ENCODE measurements around the gene AMPD1. TPM values are rescaled to one million over a fixed set of nuclear protein-coding genes. Genes with fewer than 3 reads are reported as not detected.

Gene AMPD1
- total RNA-seq, 1 donor from 2014 or later = not detected

DNA sequence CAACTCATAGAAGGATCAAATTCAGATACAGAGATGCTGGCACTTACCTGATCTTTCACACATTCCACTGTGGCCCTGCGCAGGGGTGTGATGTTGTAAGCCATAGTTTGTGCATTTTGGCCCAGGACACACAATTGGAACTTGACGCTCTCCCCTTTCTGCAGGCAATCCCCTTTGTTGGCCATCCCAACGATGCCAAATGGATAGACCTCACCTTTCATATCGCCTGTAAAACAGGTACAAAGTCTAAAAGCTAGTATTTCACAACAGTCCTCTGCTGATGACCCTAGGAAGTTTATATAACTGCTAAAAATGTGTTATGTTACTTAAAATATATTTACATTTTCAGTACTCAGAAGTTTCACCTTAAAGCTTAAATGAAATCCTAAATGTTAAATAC, 25.1 kb upstream of the AMPD1 start:
- H3K9me3 Mint-ChIP-seq (ENCODE audit: unreplicated experiment) = no peaks in the 10 kb centered on the region

DNA sequence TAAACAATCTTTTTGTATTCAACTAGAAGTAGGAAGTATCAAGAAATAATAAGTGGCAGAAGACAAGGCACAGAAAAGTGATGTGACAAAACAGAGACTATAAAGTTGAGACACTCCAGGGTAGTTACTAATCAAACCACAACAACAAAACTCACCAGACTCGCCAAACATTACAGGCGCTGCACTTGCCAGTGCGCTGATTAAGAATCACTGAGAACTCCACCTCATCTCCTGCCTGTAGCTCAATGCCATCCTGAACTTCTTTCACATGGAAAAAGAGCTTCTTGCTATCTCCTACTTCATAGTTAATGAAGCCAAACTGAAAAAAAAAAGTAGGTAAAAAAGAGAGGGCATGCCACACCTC, 24.1 kb upstream of the AMPD1 start:
- TF ChIP-seq, protein P1, sequence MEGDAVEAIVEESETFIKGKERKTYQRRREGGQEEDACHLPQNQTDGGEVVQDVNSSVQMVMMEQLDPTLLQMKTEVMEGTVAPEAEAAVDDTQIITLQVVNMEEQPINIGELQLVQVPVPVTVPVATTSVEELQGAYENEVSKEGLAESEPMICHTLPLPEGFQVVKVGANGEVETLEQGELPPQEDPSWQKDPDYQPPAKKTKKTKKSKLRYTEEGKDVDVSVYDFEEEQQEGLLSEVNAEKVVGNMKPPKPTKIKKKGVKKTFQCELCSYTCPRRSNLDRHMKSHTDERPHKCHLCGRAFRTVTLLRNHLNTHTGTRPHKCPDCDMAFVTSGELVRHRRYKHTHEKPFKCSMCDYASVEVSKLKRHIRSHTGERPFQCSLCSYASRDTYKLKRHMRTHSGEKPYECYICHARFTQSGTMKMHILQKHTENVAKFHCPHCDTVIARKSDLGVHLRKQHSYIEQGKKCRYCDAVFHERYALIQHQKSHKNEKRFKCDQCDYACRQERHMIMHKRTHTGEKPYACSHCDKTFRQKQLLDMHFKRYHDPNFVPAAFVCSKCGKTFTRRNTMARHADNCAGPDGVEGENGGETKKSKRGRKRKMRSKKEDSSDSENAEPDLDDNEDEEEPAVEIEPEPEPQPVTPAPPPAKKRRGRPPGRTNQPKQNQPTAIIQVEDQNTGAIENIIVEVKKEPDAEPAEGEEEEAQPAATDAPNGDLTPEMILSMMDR (IDR thresholded peaks at IDR 0.05) = no peak
- peaks cover 43% of the 10 kb centered on the region for H3K36me3 Mint-ChIP-seq (ENCODE audit: unreplicated experiment)
- H3K4me3 Mint-ChIP-seq (ENCODE audit: unreplicated experiment) = no peak overlapping the region
- H3K27me3 Mint-ChIP-seq (ENCODE audit: unreplicated experiment) = no peaks in the 10 kb centered on the region
- H3K4me1 Mint-ChIP-seq (ENCODE audit: unreplicated experiment) = peaks cover 19% of the 10 kb centered on the region
- DNase-seq (ENCODE audit: extremely low spot score, unreplicated experiment) = no peak
- no peaks in the 10 kb centered on the region for H3K9me3 Mint-ChIP-seq (ENCODE audit: unreplicated experiment)
- H3K27ac Mint-ChIP-seq (ENCODE audit: unreplicated experiment) = no peak overlapping the region

More for the DNA sequence above, 25.1 kb upstream of the AMPD1 start:
- Mint-ChIP-seq H3K4me1 (ENCODE audit: unreplicated experiment) (peaks cover 13% of the 10 kb centered on the region), H3K36me3 (ENCODE audit: unreplicated experiment) (peaks cover 52% of the 10 kb centered on the region), H3K4me3 (ENCODE audit: unreplicated experiment) (no peak overlapping the region), H3K27me3 (ENCODE audit: unreplicated experiment) (no peaks in the 10 kb centered on the region), H3K27ac (ENCODE audit: unreplicated experiment) (no peak overlapping the region)
- DNase-seq (ENCODE audit: extremely low spot score, unreplicated experiment) = no peak
- TF ChIP-seq, protein P1 (IDR thresholded peaks at IDR 0.05) = no peak

DNA sequence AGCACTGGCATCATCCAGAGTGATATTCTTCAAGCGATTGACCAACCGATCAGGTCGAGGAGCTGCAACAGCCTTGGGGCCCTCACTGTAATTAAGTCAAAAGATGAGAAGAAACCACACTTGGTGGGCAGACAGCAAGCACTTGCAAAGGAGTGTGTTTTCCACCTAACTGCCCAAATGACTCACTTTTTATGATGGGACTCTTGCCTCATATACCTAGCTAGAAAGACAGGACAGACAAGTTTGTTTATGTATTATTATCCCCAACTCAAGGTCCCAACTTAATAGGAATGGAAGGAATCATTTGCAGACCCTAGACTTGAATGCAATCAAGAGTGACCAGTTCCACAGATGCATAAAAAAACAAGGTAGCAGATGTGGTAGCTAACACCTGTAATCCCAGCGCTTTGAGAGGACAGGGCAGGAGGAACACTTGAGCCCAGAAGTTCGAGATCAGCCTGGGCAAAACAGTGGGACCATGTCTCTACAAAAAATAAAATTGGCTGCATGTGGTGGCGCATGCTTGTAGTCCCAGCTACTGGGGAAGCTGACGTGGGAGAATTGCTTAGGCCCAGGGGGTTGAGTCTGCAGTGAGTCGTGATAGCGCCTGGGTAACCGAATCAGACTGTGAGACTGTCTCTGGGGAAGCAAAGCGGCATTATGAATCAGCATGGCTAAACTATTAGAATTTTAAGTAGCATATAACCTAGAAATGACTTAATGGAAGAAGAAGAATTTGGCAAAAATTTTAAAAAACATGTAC, 23.5 kb upstream of the AMPD1 start:
- H3K4me1 Mint-ChIP-seq (ENCODE audit: unreplicated experiment) = peaks cover 24% of the 10 kb centered on the region
- H3K27ac Mint-ChIP-seq (ENCODE audit: unreplicated experiment) = peak overlapping the region; percentile 14
- H3K27me3 Mint-ChIP-seq (ENCODE audit: unreplicated experiment) = no peaks in the 10 kb centered on the region
- no peak overlapping the region for H3K4me3 Mint-ChIP-seq (ENCODE audit: unreplicated experiment)
- DNase-seq (ENCODE audit: extremely low spot score, unreplicated experiment) = no peak
- TF ChIP-seq, protein P1 (IDR thresholded peaks at IDR 0.05) = no peak
- H3K9me3 Mint-ChIP-seq (ENCODE audit: unreplicated experiment) = no peaks in the 10 kb centered on the region
- H3K36me3 Mint-ChIP-seq (ENCODE audit: unreplicated experiment) = peaks cover 44% of the 10 kb centered on the region

DNA sequence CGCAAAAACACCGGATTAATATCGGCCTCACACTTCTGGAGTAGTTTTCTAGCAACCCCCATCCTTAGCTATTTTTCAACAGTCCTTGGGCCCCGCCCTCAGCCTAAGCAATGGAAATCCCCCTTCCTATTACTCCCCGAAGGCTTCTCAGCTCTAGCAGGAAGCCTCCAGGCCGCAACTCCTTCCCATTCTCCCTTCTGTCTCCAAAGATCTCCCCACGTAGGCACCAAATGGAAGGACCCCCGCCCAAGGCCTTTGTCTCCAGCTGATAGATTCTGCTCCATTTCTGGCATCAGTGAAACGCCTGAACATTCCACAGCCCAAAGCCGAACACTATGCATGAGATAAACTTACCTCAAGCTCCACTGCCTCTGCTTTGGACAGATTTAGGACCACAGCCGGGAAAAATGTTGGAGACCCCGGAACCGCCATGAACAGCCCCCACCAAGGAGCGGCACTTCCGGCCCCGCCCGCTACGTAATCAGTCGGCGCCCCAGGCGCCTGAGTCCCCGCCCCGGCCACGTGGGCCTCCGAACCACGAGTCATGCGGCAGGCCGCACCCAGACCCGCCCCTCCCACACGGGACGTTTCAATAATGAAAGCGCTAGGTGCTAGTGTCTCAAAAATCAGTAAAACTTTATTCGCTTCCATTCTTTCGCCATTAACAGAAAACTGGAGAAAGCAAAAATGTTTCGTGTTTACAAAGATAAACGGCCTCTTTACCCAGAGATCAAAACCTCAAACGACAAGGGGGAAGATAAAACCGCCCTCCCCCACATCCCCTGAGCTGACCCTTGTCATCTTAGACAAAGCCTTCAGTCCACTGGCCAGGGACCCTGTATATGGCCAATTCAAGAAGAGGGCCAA, 21.2 kb upstream of the AMPD1 start, which contains the start of gene NRAS:
TSS of gene NRAS (minus strand) at position 468 of the 867 bp plus-strand sequence. CDS start 611 bp downstream, outside the sequence.
- Mint-ChIP-seq H3K9me3 (ENCODE audit: unreplicated experiment) (no peaks in the 10 kb centered on the region), H3K36me3 (ENCODE audit: unreplicated experiment) (peaks cover 44% of the 10 kb centered on the region), H3K27ac (ENCODE audit: unreplicated experiment) (peak within 1 kb of the TSS; percentile 97), H3K4me3 (ENCODE audit: unreplicated experiment) (peak within 1 kb of the TSS; percentile 89), H3K4me1 (ENCODE audit: unreplicated experiment) (peaks cover 28% of the 10 kb centered on the region), H3K27me3 (ENCODE audit: unreplicated experiment) (no peaks in the 10 kb centered on the region)
- TF ChIP-seq, protein P1 (IDR thresholded peaks at IDR 0.05) = no peak
- DNase-seq (ENCODE audit: extremely low spot score, unreplicated experiment) = peak; percentile 97

DNA sequence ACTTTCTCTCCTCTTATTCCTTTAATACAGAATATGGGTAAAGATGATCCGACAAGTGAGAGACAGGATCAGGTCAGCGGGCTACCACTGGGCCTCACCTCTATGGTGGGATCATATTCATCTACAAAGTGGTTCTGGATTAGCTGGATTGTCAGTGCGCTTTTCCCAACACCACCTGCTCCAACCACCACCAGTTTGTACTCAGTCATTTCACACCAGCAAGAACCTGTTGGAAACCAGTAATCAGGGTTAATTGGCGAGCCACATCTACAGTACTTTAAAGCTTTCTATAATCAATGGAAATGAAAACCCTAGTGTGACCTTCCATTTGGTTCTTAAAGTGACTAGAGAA, 20.6 kb upstream of the AMPD1 start:
- Mint-ChIP-seq H3K27me3 (ENCODE audit: unreplicated experiment) (no peaks in the 10 kb centered on the region), H3K9me3 (ENCODE audit: unreplicated experiment) (no peaks in the 10 kb centered on the region), H3K36me3 (ENCODE audit: unreplicated experiment) (peaks cover 46% of the 10 kb centered on the region), H3K4me1 (ENCODE audit: unreplicated experiment) (peaks cover 28% of the 10 kb centered on the region), H3K27ac (ENCODE audit: unreplicated experiment) (peak overlapping the region; percentile 97), H3K4me3 (ENCODE audit: unreplicated experiment) (peak overlapping the region; percentile 89)
- TF ChIP-seq, protein P1 (IDR thresholded peaks at IDR 0.05) = no peak
- no peak for DNase-seq (ENCODE audit: extremely low spot score, unreplicated experiment)
